H1 (cell line): ENCODE results near the gene CTSV. TPM values are rescaled to one million over a fixed set of nuclear protein-coding genes. Genes with fewer than 3 reads are reported as not detected.

ENCODE experiments used
- CTCF ChIA-PET: fragments of 300-600 bp; sonication (Branson Sonifier 250); formaldehyde crosslinking; loops from one replicate; lab custom pipeline; 2021; ENCODE audit not compliant: partially characterized antibody; lab: Charles Lee
- POLR2A ChIA-PET: fragments of 300-600 bp; sonication (Branson Sonifier 250); formaldehyde crosslinking; loops from one replicate; lab custom pipeline; 2021; ENCODE audit warnings: inconsistent platforms; ENCODE audit not compliant: partially characterized antibody; lab: Charles Lee
- DNase-seq, 2 experiments: peaks; one replicate each; pipeline versions ENCODE4 v3.0.0 to v3.0.0-alpha.2; 2010 to 2022; ENCODE audit warnings: low spot score in 2 of 2, low read depth in 1 of 2, mixed read lengths in 1 of 2
- FAIRE-seq: peaks from 2 replicates; lab custom pipeline; 2011; peaks lifted over from hg19 to GRCh38; lab: Jason Lieb, UNC
- H2AFZ ChIP-seq: 2 replicates; pipeline ENCODE4 v1.8.1; 2012; ENCODE audit warnings: low read length, inconsistent platforms
- H2AK5ac ChIP-seq: 2 replicates; pipeline ENCODE4 v1.6.1; 2013; ENCODE audit warnings: low read depth, low read length
- H2BK120ac ChIP-seq: replicated peaks from 2 replicates; pipeline ENCODE3; 2013; ENCODE audit warnings: low read depth, low read length, inconsistent platforms
- H2BK12ac ChIP-seq: 2 replicates; pipeline ENCODE4 v1.6.1; 2013; ENCODE audit warnings: low read depth, low read length
- H2BK15ac ChIP-seq: 2 replicates; pipeline ENCODE4 v1.6.1; 2013; ENCODE audit warnings: low read length
- H2BK20ac ChIP-seq: 2 replicates; pipeline ENCODE4 v1.6.1; 2013; ENCODE audit warnings: low read length
- H2BK5ac ChIP-seq: 2 replicates; pipeline ENCODE4 v1.6.1; 2013; ENCODE audit warnings: low read depth, low read length
- H3K14ac ChIP-seq: 2 replicates; pipeline ENCODE4 v1.6.1; 2013; ENCODE audit warnings: inconsistent platforms; ENCODE audit not compliant: insufficient read length
- H3K18ac ChIP-seq: 2 replicates; pipeline ENCODE4 v1.6.1; 2013; ENCODE audit warnings: low read length; ENCODE audit errors: extremely low read depth
- H3K23ac ChIP-seq: 2 replicates; pipeline ENCODE4 v1.6.1; 2013; ENCODE audit warnings: inconsistent platforms; ENCODE audit not compliant: insufficient read length
- H3K23me2 ChIP-seq: 2 replicates; pipeline ENCODE4 v1.6.1; 2013; ENCODE audit warnings: low read depth, low read length
- H3K27ac ChIP-seq: 2 replicates; pipeline ENCODE4 v1.6.1; 2011; ENCODE audit warnings: low read depth, low read length, inconsistent platforms
- H3K27me3 ChIP-seq, 4 experiments: replicated peaks in 1 of 4; 1 replicate in 1 of 4; 2 replicates in 3 of 4; pipeline versions ENCODE4 v1.6.1 to v1.8.1; 2011 to 2013; ENCODE audit warnings: low read length in 3 of 4, mild to moderate bottlenecking in 3 of 4, inconsistent platforms in 2 of 4, mixed read lengths in 2 of 4, moderate library complexity in 1 of 4; ENCODE audit not compliant: control insufficient read depth in 3 of 4, insufficient read depth in 3 of 4; ENCODE audit errors: extremely low read depth in 1 of 4
- H3K36me3 ChIP-seq, 4 experiments: 2 replicates each; pipeline versions ENCODE4 v1.6.1 to v1.8.1; 2011 to 2013; ENCODE audit warnings: mild to moderate bottlenecking in 4 of 4, low read length in 3 of 4, moderate library complexity in 2 of 4, control low read depth in 1 of 4, inconsistent platforms in 1 of 4; ENCODE audit not compliant: insufficient read depth in 4 of 4, control insufficient read depth in 2 of 4
- H3K4ac ChIP-seq: replicated peaks from 2 replicates; pipeline ENCODE3; 2013; ENCODE audit warnings: low read length, low read depth, mixed read lengths, inconsistent platforms; ENCODE audit not compliant: insufficient read length
- H3K4me1 ChIP-seq, 4 experiments: replicated peaks in 1 of 4; 1 replicate in 1 of 4; 2 replicates in 3 of 4; pipeline versions ENCODE4 v1.6.1 to v1.8.1; 2011 to 2013; ENCODE audit warnings: low read length in 3 of 4, inconsistent platforms in 2 of 4, mixed read lengths in 1 of 4; ENCODE audit not compliant: insufficient read depth in 4 of 4, control insufficient read depth in 3 of 4
- H3K4me2 ChIP-seq, 2 experiments: 2 replicates each; pipeline versions ENCODE4 v1.6.1 to v1.8.1; 2011 to 2013; ENCODE audit warnings: low read depth in 2 of 2, low read length in 2 of 2, control low read depth in 1 of 2, inconsistent platforms in 1 of 2, mild to moderate bottlenecking in 1 of 2; ENCODE audit not compliant: insufficient read depth in 1 of 2
- H3K4me3 ChIP-seq, 4 experiments: fragments of 200-600, 300-600 bp in 1 of 4; sonication (generic), shearing (Covaris generic), sonication (Bioruptor Twin) in 1 of 4; 2 replicates each; pipeline versions ENCODE4 v1.5.1 to v1.8.1; 2011 to 2016; ENCODE audit warnings: low read length in 4 of 4, low read depth in 3 of 4, control low read depth in 2 of 4, inconsistent platforms in 2 of 4, mild to moderate bottlenecking in 2 of 4, mixed read lengths in 1 of 4, moderate library complexity in 1 of 4; ENCODE audit not compliant: insufficient read depth in 2 of 4; ENCODE audit errors: extremely low read depth in 1 of 4
- H3K56ac ChIP-seq: replicated peaks from 2 replicates; pipeline ENCODE3; 2013; ENCODE audit warnings: low read depth, mild to moderate bottlenecking, mixed read lengths, low read length, inconsistent platforms; ENCODE audit not compliant: insufficient read length
- H3K79me1 ChIP-seq: 2 replicates; pipeline ENCODE4 v1.6.1; 2013; ENCODE audit warnings: low read depth, low read length, control low read depth
- H3K79me2 ChIP-seq, 2 experiments: 2 replicates each; pipeline versions ENCODE4 v1.6.1 to v1.8.1; 2012 to 2013; ENCODE audit warnings: low read length in 2 of 2, mild to moderate bottlenecking in 2 of 2, inconsistent platforms in 1 of 2; ENCODE audit not compliant: insufficient read depth in 2 of 2, control insufficient read depth in 1 of 2
- H3K9ac ChIP-seq, 4 experiments: replicated peaks in 1 of 4; 1 replicate in 1 of 4; 2 replicates in 3 of 4; pipeline versions ENCODE4 v1.6.1 to v1.8.1; 2011 to 2013; ENCODE audit warnings: low read depth in 3 of 4, low read length in 3 of 4, control low read depth in 2 of 4, mild to moderate bottlenecking in 2 of 4, moderate library complexity in 2 of 4, inconsistent platforms in 1 of 4; ENCODE audit errors: extremely low read depth in 1 of 4
- H3K9me3 ChIP-seq, 2 experiments: 2 replicates each; pipeline versions ENCODE4 v1.6.1 to v1.8.1; 2012 to 2013; ENCODE audit warnings: mild to moderate bottlenecking in 2 of 2, moderate library complexity in 2 of 2, control low read depth in 1 of 2, inconsistent platforms in 1 of 2, low read depth in 1 of 2, low read length in 1 of 2, mixed read lengths in 1 of 2; ENCODE audit not compliant: insufficient read depth in 2 of 2
- H4K20me1 ChIP-seq, 2 experiments: replicated peaks in 1 of 2; 2 replicates each; pipeline versions ENCODE3 to v1.8.1; 2011 to 2013; ENCODE audit warnings: inconsistent platforms in 2 of 2, low read length in 2 of 2, mild to moderate bottlenecking in 1 of 2; ENCODE audit not compliant: insufficient read depth in 2 of 2, control insufficient read depth in 1 of 2
- H4K5ac ChIP-seq: 2 replicates; pipeline ENCODE4 v1.6.1; 2013; ENCODE audit warnings: low read length, low read depth, mixed read lengths, inconsistent platforms; ENCODE audit not compliant: insufficient read length
- H4K8ac ChIP-seq: 2 replicates; pipeline ENCODE4 v1.8.0; 2013; ENCODE audit warnings: mild to moderate bottlenecking, moderate library complexity, low read length, inconsistent platforms; ENCODE audit not compliant: insufficient read depth; ENCODE audit errors: extremely low read depth
- H4K91ac ChIP-seq: replicated peaks from 2 replicates; pipeline ENCODE3; 2013; ENCODE audit warnings: low read length, mixed read lengths, inconsistent platforms; ENCODE audit not compliant: insufficient read length
- ASH2L ChIP-seq: fragments of 200-600, 300-600 bp; sonication (generic); IDR thresholded peaks from one replicate; pipeline ENCODE4 v1.7.1; 2017; ENCODE audit warnings: low read length
- BACH1 ChIP-seq: IDR thresholded peaks from 2 replicates; pipeline ENCODE4 v1.6.1; 2012; ENCODE audit warnings: low read length, improper control_type of control experiment
- CBX8 ChIP-seq: fragments of 300-800, 300-1000 bp; sonication (generic); IDR thresholded peaks from 2 replicates; pipeline ENCODE4 v1.7.1; 2016; ENCODE audit warnings: low read depth, low read length, borderline replicate concordance
- CEBPB ChIP-seq: IDR thresholded peaks from 2 replicates; pipeline ENCODE4 v1.6.1; 2012; ENCODE audit warnings: low read depth, low read length
- CTBP2 ChIP-seq: IDR thresholded peaks from 2 replicates; pipeline ENCODE4 v1.7.0; 2011; ENCODE audit warnings: borderline replicate concordance, mild to moderate bottlenecking, moderate library complexity, mixed read lengths, low read length; ENCODE audit not compliant: insufficient read depth, insufficient read length
- EGR1 ChIP-seq: IDR thresholded peaks from 2 replicates; pipeline ENCODE4 v1.6.1; 2011; ENCODE audit warnings: low read depth, low read length, borderline replicate concordance
- GTF2F1 ChIP-seq: IDR thresholded peaks from 2 replicates; pipeline ENCODE4 v1.6.1; 2012; ENCODE audit warnings: low read depth, low read length, improper control_type of control experiment, borderline replicate concordance
- HDAC6 ChIP-seq: IDR thresholded peaks from one replicate; pipeline ENCODE4 v1.7.1; 2012; ENCODE audit warnings: low read depth, mild to moderate bottlenecking, inconsistent platforms, low read length, moderate library complexity
- SAP30 ChIP-seq: fragments of 300-600 bp; sonication (generic); IDR thresholded peaks from 2 replicates; pipeline ENCODE4 v1.7.1; 2012; ENCODE audit warnings: low read length, moderate library complexity, mild to moderate bottlenecking, inconsistent platforms; ENCODE audit not compliant: insufficient read depth, insufficient replicate concordance
- SIN3A ChIP-seq, 2 experiments: IDR thresholded peaks in 1 of 2; conservative IDR thresholded peaks in 1 of 2; 2 replicates each; pipeline ENCODE4 v1.6.1; 2011 to 2012; ENCODE audit warnings: low read length in 2 of 2, improper control_type of control experiment in 1 of 2, low read depth in 1 of 2, mild to moderate bottlenecking in 1 of 2
- TAF1 ChIP-seq: IDR thresholded peaks from 2 replicates; pipeline ENCODE4 v1.6.1; 2011; ENCODE audit warnings: mild to moderate bottlenecking, low read depth, low read length
- TBP ChIP-seq: IDR thresholded peaks from 2 replicates; pipeline ENCODE4 v1.6.1; 2011; ENCODE audit warnings: low read depth, low read length, improper control_type of control experiment
- TCF12 ChIP-seq: IDR thresholded peaks from 2 replicates; pipeline ENCODE4 v1.6.1; 2011; ENCODE audit warnings: low read depth, mild to moderate bottlenecking, low read length
- TEAD4 ChIP-seq: IDR thresholded peaks from 2 replicates; pipeline ENCODE4 v1.6.1; 2012; ENCODE audit warnings: low read depth, low read length, inconsistent platforms, mixed read lengths
- WGBS, 2 experiments: shearing (Covaris generic) in 1 of 2; methylation state at CpG; one replicate each; pipeline versions ENCODE4 v1.1.6 to v1.1.7; 2013 to 2015; ENCODE audit warnings: low lambda C conversion rate in 2 of 2, mixed read lengths in 2 of 2, inconsistent platforms in 1 of 2, low coverage in 1 of 2, missing lambda C conversion rate in 1 of 2; ENCODE audit not compliant: insufficient replicate concordance in 2 of 2, insufficient coverage in 1 of 2, insufficient read length in 1 of 2; ENCODE audit errors: extremely low coverage in 1 of 2, missing lambda C conversion rate in 1 of 2; 5-methylcytosine and 5-hydroxymethylcytosine counted together
- polyA plus RNA-seq, 7 experiments: library from polyadenylated mRNA; depleted of rRNA in 3 of 7; stranded (reverse) in 5 of 7; unstranded in 2 of 7; fragments of >200 nt in 5 of 7; fragments of 200-250 nt in 2 of 7; gene quantifications; 1 replicate in 5 of 7; 2 replicates in 1 of 7; 4 replicates in 1 of 7; pipeline versions ENCODE4 v1.2.1 to v1.2.3, GENCODE V29; 2011 to 2013; ENCODE audit warnings: missing spikeins in 2 of 7, mixed read lengths in 2 of 7
- total RNA-seq: library from RNA; stranded (reverse); fragmentation: NEBNext Ultra II Directional; extraction: Animal tissue kit (Norgen Biotek cat#: 25700); gene quantifications from 2 replicates; pipeline ENCODE4 v1.2.1, GENCODE V29; 2021
- TF ChIP-seq, protein P1 (sequence below): IDR thresholded peaks from 2 replicates; pipeline ENCODE4 v1.6.1; 2012; ENCODE audit warnings: inconsistent platforms

Gene CTSV
- total and polyA plus RNA-seq, 2 of the 8 experiments (the other 6 are each of a cell fraction or from before 2014, with no cell fraction given) = 91.0 to 114 TPM

- Histone ChIP-seq H3K4me1 (no peaks in the 10 kb centered on the region), H3K14ac (no peak overlapping the region), H3K27me3 (no peaks in the 10 kb centered on the region), H2BK15ac (no peak overlapping the region), H2AK5ac (no peak overlapping the region), H3K4me3 (no peak overlapping the region), H3K4ac (no peak overlapping the region), H3K9me3 (no peaks in the 10 kb centered on the region), H3K36me3 (no peaks in the 10 kb centered on the region), H3K27ac (no peak overlapping the region), H3K4me2 (no peak overlapping the region), H3K79me2 (no peaks in the 10 kb centered on the region), H3K18ac (no peak overlapping the region), H2BK20ac (no peak overlapping the region), H2AFZ (0 out of 2 replicates have a peak overlapping the region, but pooled peaks have one; percentile 40), H2BK120ac (no peak overlapping the region), H2BK5ac (no peak overlapping the region), H3K9ac (no peak overlapping the region), H4K8ac (no peak overlapping the region), H3K23ac (no peak overlapping the region), H3K56ac (no peak overlapping the region), H4K91ac (no peak overlapping the region), H3K79me1 (no peaks in the 10 kb centered on the region), H2BK12ac (no peak overlapping the region), H3K23me2 (no peaks in the 10 kb centered on the region), H4K20me1 (no peaks in the 10 kb centered on the region), H4K5ac (no peak overlapping the region)
- ChIA-PET CTCF (interaction anchor here (1.1 to 1.2 kb wide), 2 partner anchors 17 to 189 kb away, joined by 5 read pairs; no protein-coding TSS in a partner anchor), POLR2A (no interaction called here)
- 87% methylated on average over 2 of the region's 2 CpGs; no CpG with 5 or more reads in 1 of the 2 experiments for WGBS, 2 experiments
- DNase-seq (no peak), FAIRE-seq (no peak)
- TF ChIP-seq, protein P1, sequence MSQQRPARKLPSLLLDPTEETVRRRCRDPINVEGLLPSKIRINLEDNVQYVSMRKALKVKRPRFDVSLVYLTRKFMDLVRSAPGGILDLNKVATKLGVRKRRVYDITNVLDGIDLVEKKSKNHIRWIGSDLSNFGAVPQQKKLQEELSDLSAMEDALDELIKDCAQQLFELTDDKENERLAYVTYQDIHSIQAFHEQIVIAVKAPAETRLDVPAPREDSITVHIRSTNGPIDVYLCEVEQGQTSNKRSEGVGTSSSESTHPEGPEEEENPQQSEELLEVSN = no peak
- no peak for TF ChIP-seq TEAD4
- TF ChIP-seq CTBP2 = no peak
- TF ChIP-seq TAF1 = no peak
- no peak for TF ChIP-seq GTF2F1
- TF ChIP-seq ASH2L = no peak
- no peak for TF ChIP-seq CBX8
- no peak for TF ChIP-seq CEBPB
- no peak for TF ChIP-seq EGR1
- TF ChIP-seq HDAC6 = no peak
- no peak for TF ChIP-seq SAP30
- no peak for TF ChIP-seq BACH1
- TF ChIP-seq TBP = no peak
- TF ChIP-seq TCF12 = no peak
- TF ChIP-seq SIN3A (conservative IDR thresholded peaks at IDR 0.05 in 1 of 2, IDR thresholded peaks at IDR 0.05 in 1 of 2; ENCODE audit: low read depth in 1 of 2, low read length in 2 of 2) = no peak
Observed at GRCh38 chr9:97064176-97064575, 25.2 kb upstream of the CTSV start.
